SKM-1 (cell line): ENCODE results near the gene DACT3.
"Not testable (repeated sequence)": the region's sequence is repeated elsewhere in the genome, so short reads cannot be mapped to it uniquely, and the experiment has no call there.

Experiments
- DNase-seq: peaks from one replicate; lab custom pipeline; 2025; ENCODE audit not compliant: unreplicated experiment; lab: John Stamatoyannopoulos, UW

The DACT3 gene

GRCh38 chr19:46634656-46635218 is 26.2 kb downstream of the DACT3 start:
- DNase-seq: no peak

- no peak for DNase-seq
Observed at GRCh38 chr19:46634045-46634655, 26.8 kb downstream of the DACT3 start.

- no peak for DNase-seq
Observed at GRCh38 chr19:46633130-46633529, 27.9 kb downstream of the DACT3 start.

GRCh38 chr19:46631481-46631880 is 29.5 kb downstream of the DACT3 start:
- DNase-seq: no peak

GRCh38 chr19:46630586-46631205 is 30.3 kb downstream of the DACT3 start:
- DNase-seq: no peak

GRCh38 chr19:46629546-46630025 is 31.4 kb downstream of the DACT3 start:
- no peak for DNase-seq

- not testable (repeated sequence) for DNase-seq
Observed at GRCh38 chr19:46628970-46629369, 32.0 kb downstream of the DACT3 start.

GRCh38 chr19:46626446-46626845 is 34.5 kb downstream of the DACT3 start:
- no peak for DNase-seq

GRCh38 chr19:46625731-46626130 is 35.3 kb downstream of the DACT3 start:
- DNase-seq: no peak

- no peak for DNase-seq
Observed at GRCh38 chr19:46624958-46625661, 35.9 kb downstream of the DACT3 start, which contains the start of gene PTGIR. Gene PTGIR (minus strand): TSS chr19:46625089. CDS start chr19:46624225, 864 bp downstream.

- DNase-seq: no peak
Observed at GRCh38 chr19:46623915-46624502, 37.0 kb downstream of the DACT3 start.

GRCh38 chr19:46622118-46622446 is 38.9 kb downstream of the DACT3 start:
- DNase-seq: no peak

GRCh38 chr19:46621191-46622117 is 39.5 kb downstream of the DACT3 start:
- DNase-seq: no peak

- no peak for DNase-seq
Observed at GRCh38 chr19:46620716-46621115, 40.3 kb downstream of the DACT3 start.

GRCh38 chr19:46620267-46620666 is 40.7 kb downstream of the DACT3 start:
- no peak for DNase-seq

- DNase-seq: no peak
Observed at GRCh38 chr19:46618670-46619231, 42.2 kb downstream of the DACT3 start.

GRCh38 chr19:46617601-46618000 is 43.4 kb downstream of the DACT3 start:
- no peak for DNase-seq

- no peak for DNase-seq
Observed at GRCh38 chr19:46616631-46617322, 44.2 kb downstream of the DACT3 start.

GRCh38 chr19:46615966-46616365 is 45.0 kb downstream of the DACT3 start:
- no peak for DNase-seq
